Measurements from ENCODE around the gene GBF1.
A peak's percentile ranks its signal among the peaks of the same experiment; 100 is the strongest.
"Not testable (repeated sequence)": the region's sequence is repeated elsewhere in the genome, so short reads cannot be mapped to it uniquely, and the experiment has no call there.

The GBF1 gene

DNA sequence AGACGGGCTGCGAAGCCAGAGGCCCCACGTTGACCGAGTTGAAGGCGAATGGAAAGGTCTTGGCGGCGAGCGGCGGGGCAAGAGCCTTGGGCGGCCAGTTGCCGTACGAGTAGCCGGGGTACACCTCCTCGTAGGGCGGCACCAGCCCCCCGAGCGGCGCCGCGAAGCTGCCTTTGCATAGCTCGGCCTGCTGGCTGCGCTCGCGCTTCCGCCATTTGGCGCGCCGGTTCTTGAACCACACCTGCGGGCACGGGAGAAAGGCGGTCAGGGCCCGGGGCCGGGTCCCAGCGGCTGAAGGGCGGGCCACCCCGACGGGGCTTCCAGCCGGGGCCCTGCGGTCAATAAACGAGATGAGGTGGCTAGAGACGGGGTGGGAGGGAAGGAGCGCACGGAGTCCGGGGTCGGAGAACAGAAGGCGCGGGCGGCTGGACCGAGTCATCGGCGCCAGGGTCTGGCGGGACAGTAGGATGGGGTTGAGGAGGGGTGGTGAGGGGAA lies 14.4 kb upstream of the GBF1 start:
- intact Hi-C loops (cut with DNase I) = loop anchor here (10.0 kb wide), 1 partner anchor 66 kb away; no protein-coding TSS in a partner anchor
- DNase-seq = no peak

DNA sequence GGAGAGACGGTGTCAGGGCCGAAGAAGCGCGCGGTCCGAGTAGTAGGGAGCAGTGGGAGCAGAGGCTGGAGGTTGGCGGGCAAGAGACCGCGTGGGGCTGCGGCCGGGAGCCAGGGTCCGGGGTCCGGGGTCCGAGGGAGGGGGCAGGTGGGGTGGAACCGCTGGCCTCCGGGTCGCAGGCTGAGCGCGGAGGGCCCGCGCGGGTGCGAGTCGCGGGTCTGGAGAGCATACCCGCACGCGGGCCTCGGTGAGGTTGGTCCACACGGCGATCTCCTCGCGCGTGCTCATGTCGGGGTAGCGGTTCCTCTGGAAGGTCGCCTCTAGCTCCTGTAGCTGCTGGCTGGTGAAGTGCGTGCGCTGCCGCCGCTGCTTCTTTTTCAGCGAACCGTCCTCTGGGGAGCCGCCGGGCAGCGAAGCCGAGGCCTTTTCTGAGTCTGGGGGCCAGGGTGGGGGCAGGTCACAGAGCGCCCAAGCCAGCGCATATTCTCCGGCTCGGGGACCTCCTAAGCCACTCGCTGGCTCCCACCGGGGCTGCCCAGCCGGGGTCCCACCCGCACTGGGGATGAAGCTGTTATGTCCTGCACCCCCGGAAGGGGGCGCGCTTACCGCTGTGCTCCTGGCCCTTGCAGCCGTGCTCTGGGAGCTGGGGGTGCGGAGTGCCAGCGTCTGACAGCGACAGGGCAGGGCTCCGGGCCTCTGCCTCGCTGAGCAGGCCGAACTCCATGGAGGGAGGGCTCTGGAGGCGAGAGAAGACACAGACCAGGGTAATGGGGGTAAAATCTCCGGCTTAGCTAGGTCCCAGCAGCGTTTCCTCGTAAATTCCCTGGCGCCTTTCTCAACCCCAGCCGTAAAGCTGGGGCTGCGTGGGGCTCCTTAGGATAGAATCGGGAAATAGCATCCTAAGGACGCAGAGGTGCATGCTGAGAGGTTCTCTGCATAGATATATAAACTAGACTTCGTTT lies 13.7 kb upstream of the GBF1 start:
- DNase-seq = no peak
- intact Hi-C loops (cut with DNase I) = loop anchor here (10.0 kb wide), 1 partner anchor 67 kb away; no protein-coding TSS in a partner anchor

DNA sequence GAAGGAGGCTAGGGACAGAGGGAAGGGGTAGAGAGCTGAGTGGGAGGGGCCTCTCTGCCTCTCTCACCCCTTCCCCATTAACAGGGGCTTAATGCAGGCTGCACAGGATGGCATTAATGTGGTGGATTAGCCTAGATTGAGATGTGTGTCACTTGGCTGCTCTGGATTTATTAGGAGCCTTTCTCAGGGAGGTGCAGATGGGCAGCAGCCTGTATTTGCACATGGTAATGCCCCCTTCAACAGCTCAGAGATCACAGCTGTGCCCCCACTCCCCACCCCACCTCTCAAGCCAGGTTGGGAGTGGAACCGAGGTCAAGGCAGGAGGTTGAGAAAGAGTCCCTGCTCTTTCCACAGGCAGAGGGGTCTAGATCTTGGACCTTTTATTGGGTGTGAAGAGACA lies 11.3 kb upstream of the GBF1 start:
- intact Hi-C loops (cut with DNase I) = loop anchor here (10.0 kb wide), 1 partner anchor 69 kb away; no protein-coding TSS in a partner anchor

DNA sequence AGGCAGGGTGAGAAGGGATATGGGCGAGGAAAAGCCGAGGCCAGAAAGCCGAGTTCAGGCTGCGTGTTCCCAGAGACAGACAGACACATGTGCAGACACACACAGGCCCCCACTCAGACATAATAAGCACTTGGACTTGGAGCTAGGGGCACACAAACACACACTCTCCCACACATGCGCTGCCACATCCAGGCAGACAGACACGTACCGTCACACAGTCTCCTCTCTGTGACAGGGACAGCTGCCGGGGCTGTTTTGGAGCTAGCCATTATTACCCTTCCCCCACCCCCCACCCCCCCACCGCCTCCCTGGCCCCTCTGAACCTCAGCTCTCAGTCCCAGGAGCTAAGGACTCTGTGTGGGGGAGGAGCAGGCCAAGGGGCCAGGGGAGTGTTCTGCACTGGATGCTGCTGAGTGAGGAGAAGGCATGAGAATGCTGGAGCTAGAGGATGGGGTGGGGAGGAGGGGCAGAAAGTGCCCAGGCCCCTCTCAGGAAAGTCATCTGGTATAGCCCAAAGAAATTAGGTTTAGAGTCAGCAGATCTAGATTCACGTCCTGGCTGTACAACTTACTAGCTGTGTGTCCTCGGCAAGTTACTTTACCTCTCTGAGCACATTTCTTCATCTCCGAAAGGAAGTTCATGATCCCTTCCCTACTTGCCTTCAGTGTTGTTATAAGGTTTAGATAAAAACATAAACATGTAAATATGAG lies 10.3 kb upstream of the GBF1 start:
- intact Hi-C loops (cut with DNase I) = loop anchor here (10.0 kb wide), 1 partner anchor 70 kb away; no protein-coding TSS in a partner anchor
- no peak for DNase-seq

More for the DNA sequence above, 11.3 kb upstream of the GBF1 start:
- DNase-seq = no peak

DNA sequence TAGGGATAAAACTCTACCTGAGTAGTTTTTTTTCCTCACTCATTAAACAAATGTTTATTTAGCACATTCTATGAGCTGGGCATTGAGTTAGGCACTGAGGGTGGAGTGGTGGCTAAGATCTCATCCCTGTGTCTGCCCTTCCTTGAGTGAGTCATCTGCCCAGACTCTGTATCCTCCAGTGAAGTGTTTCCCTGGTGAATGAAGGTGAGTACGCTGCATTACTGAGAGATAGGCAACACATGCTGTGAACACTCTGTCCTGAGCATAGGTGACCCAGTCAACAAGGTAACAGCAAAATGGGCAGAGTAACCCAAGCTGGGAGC lies 9.8 kb upstream of the GBF1 start:
- no peak for DNase-seq
- intact Hi-C loops (cut with DNase I) = loop anchor here (10.0 kb wide), 1 partner anchor 71 kb away; no protein-coding TSS in a partner anchor

DNA sequence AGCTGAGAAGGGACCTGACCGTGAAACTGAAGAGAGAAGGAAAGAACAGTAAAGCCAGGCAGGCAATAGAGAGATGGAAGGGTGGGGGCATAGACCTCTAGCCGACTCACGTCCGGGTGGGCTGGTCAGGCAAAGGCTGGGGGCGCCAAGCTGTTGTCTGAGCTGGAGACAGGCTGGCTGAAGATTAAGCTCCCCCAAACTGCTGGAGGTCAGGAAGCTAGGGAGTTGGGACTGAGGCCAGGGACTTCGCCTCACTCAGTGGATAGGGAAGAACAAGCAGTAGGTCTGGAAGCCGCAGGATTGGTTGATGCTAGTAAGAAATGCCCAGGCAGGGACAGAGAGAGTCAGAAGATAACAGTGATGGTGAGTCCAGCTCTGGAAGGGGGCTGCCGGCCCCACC lies 9.3 kb upstream of the GBF1 start:
- intact Hi-C loops (cut with DNase I) = loop anchor here (10.0 kb wide), 1 partner anchor 71 kb away; no protein-coding TSS in a partner anchor
- no peak for DNase-seq

DNA sequence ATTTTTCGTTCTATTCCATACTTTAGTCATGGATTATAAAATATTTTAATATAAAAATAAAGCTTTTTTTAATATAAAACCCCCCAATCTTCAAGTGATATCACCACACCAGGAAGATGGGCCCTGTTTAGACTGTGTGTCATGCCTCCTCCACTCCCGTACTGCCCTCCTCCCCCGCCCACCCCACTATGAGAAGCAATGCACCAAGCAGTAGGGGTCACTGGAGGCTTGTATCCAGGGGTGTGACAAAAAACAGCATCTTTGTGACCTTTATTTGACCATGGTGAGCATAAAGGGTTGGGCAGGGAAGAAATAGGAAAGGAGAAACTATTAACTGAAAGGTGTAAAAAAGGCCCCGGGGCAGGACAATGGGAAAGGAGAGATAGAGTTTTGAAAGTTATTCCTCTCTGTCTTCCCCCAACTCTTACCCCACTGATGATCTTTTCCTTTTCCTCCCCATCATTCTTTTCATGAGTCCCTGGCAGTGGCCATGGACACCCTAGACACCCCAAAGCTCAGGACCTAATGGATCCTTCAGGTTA lies 7.5 kb upstream of the GBF1 start:
- no peak for DNase-seq
- intact Hi-C loops (cut with DNase I) = loop anchor here (10.0 kb wide), 1 partner anchor 73 kb away; no protein-coding TSS in a partner anchor

DNA sequence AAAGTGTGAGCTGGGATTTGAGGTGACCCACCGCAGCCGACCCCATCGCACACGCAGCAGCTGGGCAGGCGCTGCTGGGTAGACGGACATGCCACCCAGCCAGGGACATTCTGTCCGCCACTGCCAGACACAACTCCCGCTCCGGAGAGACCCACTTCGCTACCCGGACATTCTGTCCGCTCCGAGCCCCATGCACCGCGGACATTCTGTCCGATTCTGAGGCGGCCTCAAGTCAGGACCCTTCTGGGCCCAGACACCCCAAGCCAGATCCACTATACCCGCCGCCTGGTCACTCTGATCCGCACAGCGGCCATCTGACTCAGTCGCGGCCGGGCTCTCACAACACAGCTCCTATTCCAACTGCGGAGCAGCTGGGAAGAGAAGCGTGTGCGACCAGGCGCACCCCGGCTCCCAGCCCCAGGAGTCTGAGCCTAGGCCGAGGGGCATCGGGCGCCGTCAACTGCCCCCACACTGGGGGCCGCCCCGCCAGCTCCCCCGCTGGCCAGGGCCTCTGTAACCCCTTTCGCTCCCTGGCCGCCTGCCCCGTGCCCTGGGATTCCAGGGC lies 4.8 kb upstream of the GBF1 start:
- intact Hi-C loops (cut with DNase I) = no loop called here
- peak in 1 of 10 donors; percentile 84 for DNase-seq

DNA sequence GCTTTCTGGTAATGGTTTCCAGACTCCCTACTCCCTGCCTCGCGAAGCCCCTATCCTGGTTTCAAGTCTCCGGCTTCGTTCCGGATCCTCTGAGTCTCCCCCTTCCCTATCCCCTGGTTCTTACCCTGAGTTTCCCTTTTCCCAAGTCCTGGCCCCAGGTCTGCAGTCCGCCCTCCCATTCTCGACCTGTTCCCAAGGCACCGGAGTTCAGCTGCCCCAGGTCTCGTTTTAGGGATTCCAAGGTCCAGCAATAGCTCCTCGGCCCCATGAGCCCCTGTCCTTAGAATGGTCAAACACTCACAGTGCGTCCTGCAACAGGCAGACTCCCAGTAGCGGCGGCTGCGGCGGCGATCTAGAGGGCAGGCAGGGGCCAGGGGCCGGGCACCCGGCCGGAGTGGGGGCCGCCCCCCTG lies 4.3 kb upstream of the GBF1 start:
- DNase-seq = no peak
- intact Hi-C loops (cut with DNase I) = no loop called here

DNA sequence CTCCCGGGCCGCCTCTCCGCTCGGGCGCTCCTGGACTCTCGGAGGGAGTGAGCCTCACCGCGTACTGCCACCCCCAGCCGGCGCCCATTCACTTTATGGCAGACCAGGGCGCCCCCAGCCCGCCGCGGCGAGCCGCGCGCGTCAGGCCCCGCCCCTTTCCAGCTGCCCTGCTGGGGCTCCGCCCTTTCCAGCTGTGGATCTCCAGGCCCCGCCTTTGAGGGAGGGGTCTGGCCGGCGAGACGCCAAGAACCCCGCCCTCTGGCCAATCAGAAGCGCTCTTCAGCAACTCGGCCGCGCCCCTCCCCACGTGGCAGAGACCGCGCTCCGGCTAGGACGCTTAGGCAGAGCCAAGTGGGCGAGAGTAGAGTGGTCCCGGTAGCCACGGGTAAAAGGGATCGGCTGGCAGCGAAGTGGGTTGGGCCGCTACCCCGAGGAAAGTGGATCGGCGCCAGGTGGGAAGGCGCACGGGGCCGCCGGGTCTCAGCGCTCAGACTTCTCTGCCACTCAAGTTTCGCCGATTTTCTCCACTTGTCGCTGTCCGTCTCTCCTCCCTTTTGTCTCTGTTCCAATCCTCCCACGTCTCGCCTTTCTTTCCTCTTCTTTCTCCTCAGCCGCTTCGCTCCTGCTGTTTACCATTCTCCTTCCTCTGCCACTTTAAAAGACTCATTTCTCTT lies 3.8 kb upstream of the GBF1 start, which contains the start of gene PITX3:
PITX3 (minus strand) TSS at position 69 of the 674 bp plus-strand sequence. CDS start 9,432 bp downstream, outside the sequence.
- intact Hi-C loops (cut with DNase I) = no loop called here
- DNase-seq = peak; percentile 20 to 95 (median 70)

DNA sequence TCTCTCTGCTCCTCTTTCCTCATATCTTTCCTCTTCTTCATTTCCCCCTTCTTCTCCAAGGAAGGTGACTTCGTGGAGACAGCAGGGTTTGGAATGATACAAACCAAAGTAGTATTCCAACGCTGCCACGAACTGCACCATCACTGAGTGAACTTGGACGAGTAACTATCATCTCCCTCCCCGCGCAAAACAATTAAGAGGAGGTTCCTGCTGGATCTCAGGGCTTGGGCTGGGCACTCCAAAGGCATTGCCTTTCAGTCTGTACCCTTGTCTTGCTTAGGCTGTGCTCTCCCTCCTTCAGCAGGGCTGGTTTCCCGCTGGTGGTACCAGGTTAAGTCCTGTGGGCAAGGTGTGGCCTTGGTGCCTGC lies 3.2 kb upstream of the GBF1 start:
- intact Hi-C loops (cut with DNase I) = no loop called here
- no peak for DNase-seq

DNA sequence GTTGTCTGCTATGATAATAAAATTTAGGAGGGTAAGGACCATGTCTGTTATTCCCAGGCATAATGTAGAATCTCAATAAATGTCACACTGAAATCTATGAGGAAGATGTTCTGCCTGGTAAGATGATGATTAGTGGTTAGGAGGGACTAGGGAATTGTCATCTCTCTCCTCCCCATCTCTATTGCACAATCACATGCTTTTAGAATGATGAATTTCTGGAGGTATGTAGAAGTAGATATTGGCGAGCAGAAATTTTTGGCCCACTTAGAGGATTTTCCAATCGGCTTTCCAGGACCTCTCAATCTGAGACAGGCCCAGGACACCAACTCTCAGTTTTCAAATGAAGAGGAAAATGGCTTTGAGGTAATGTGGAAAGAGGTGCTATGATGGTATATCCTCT lies 2.0 kb upstream of the GBF1 start:
- intact Hi-C loops (cut with DNase I) = no loop called here
- DNase-seq = no peak

DNA sequence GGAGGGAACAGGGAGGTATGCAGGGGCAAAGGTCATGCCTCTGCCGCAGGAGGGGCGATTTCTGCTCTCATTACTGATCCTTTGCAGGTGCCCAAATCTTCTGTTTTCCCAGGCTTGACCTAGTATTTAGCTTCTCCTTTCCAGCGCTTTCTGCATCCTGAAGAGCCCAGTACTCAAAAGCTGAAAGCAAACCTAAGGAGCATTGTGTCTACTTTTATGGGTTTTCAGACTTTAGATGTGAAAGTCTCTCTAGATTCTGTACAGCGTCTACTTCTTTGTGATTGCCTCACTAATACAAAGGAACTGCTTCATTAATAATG lies 560 bp downstream of the GBF1 start:
- intact Hi-C loops (cut with DNase I) = no loop called here
- DNase-seq = no peak

DNA sequence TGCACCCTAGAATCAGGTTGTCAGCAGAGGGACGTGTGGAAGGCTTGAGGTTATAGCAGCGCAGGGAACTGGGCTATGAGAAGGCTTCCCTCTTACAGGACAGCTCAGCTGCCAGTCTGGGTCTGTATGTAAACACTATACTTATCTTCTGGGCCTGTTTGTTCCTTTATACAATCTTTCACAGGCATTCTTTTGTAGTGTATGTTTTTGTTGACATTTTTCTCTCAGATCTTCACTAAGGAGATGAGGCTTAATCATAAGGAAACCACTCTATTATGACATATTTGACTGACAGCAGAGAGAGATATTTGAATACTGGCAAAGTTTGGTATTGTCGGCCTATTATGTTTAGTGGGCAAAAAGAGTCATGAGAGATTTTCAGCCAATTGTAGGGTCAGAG lies 929 bp downstream of the GBF1 start:
- DNase-seq = no peak
- intact Hi-C loops (cut with DNase I) = no loop called here

DNA sequence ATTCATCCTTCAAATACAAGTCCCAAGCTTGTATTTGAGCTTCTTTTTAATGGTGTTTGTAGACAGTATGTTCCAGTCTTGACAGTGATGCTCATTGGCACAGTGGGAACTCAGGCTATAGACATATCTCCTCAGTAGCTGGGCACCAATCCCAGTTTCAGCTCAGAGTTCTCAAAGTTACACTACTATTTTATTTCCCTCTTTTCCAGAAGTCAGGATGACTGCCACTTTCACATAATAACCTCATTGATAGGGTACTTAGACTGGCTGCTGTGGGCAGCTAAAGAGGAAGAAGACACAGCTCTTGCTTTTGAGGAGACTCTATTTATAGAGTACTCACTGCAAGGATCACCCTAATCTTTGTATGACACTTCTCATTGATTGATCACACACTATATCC lies 2.4 kb downstream of the GBF1 start:
- DNase-seq = no peak
- intact Hi-C loops (cut with DNase I) = no loop called here

DNA sequence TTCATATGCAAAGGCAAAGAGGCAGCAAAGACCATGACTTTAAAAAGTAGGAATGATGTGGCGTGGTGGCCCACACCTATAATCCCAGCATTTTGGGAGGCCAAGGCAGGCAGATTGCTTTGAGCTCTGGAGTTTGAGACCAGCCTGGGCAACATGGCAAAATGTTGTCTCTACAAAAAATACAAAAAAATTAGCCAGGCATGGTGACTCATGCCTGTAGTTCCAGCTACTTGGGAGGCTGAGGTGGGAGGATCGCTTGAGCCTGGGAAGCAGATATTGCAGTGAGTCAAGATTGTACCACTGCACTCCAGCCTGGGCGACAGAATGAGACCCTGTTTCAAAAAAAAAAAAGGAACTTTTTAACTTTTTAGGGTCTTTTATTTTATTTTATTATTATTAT lies 7.2 kb downstream of the GBF1 start:
- DNase-seq = peak in 1 of 10 donors; percentile 20
- intact Hi-C loops (cut with DNase I) = not testable (repeated sequence)

DNA sequence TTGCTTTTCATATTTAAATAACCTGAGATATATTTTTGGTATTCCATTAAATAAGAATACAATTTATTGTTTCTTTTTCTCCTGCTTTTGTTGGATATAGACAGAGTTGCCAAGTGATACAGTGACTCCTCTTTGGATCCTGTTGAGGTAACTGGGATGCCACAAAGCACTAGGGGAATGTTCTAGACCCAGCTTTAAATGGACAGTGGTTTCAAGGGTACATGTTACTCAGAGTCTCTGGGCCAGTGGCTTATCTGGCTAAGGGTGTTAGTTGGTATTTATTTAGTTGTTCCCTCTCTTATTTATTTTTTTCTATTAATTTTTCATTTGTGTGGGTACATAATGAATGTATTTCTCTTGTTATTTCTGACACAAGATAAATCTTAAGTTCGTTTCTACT lies 9.1 kb downstream of the GBF1 start:
- DNase-seq = no peak
- intact Hi-C loops (cut with DNase I) = no loop called here

DNA sequence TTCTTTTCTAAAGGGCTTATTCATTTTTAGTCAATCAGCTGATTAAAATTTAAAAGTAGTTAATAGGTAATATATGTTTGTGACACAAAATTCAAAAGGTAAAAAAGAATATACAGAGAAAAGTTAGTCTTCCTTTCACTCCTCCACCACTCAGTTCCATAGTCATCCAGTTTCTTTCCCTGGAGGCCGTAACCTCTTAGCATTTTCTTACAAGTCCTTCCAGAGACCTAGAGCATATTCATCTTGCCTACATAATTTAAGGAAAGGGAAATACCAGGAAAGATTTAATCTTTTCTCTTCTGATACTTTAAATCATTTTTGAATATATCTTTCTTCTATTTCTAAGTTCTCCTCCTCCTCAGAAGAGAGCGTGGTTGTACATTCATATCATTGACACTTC lies 10.1 kb downstream of the GBF1 start:
- DNase-seq = no peak
- intact Hi-C loops (cut with DNase I) = no loop called here

DNA sequence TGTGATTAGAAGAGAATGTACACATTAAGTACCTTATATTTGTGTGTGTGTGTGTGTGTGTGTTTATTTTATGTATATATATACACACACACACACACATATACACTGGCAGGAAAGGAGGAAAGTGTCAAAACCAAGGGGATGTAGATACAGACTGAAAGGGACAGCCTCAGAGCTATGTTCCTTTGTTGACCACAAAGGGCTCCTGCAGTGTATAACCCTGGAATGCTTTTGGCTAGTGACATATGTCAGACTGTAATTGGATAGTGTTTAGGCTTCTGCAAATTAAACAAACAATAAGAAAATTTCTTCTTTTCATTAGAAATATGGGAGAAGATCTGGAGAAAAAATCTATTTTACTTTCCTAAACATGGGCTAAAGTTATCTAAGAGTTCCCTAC lies 15.9 kb downstream of the GBF1 start:
- no peak for DNase-seq
- intact Hi-C loops (cut with DNase I) = loop anchor here (10.0 kb wide), 1 partner anchor 64 kb away; no protein-coding TSS in a partner anchor

DNA sequence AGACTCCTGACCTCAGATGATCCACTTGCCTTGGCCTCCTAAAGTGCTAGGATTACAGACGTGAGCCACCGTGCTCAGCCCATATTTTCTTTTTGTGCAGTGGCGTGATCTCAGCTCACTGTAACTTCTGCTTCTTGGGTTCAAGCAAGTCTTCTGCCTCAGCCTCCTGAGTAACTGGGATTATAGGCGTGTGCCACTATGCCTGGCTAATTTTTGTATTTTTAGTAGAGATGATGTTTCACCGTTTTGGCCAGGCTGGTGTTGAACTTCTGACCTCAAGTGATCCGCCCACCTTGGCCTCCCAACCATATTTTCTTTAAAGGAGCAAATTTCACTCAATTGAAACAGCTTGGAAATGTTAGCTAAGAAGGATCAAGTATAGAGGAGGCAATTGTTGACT lies 16.5 kb downstream of the GBF1 start:
- no peak for DNase-seq
- intact Hi-C loops (cut with DNase I) = loop anchor here (10.0 kb wide), 1 partner anchor 63 kb away; no protein-coding TSS in a partner anchor

Measured in posterior cingulate gyrus (tissue), 11 donors.